DMS79 (cell line): ENCODE measurements around the gene ACTR6.
A peak's percentile ranks its signal among the peaks of the same experiment; 100 is the strongest.
"Not testable (repeated sequence)": the region's sequence is repeated elsewhere in the genome, so short reads cannot be mapped to it uniquely, and the experiment has no call there.

Experiments used
- DNase-seq: peaks from one replicate; lab custom pipeline; 2025; lab: John Stamatoyannopoulos, UW

The ACTR6 gene

DNA sequence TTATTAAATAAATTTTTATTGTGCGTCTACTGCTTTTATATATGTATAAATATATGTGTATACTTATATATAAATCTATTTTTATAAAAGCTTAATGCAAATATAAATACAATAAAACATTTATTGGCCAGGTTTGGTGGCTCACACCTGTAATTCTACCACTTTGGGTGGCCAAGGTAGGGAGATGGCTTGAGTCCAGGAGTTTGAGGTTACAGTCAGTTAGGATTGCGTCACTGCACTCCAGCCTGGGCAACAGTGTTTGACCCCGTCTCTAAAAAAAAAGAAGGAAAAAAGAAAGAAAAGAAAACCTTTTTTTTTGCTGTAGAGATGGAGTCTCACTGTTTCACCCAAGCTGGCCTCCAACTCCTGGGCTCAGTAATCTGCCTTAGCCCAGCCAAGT, 20.9 kb downstream of the ACTR6 start:
- no peak for DNase-seq

DNA sequence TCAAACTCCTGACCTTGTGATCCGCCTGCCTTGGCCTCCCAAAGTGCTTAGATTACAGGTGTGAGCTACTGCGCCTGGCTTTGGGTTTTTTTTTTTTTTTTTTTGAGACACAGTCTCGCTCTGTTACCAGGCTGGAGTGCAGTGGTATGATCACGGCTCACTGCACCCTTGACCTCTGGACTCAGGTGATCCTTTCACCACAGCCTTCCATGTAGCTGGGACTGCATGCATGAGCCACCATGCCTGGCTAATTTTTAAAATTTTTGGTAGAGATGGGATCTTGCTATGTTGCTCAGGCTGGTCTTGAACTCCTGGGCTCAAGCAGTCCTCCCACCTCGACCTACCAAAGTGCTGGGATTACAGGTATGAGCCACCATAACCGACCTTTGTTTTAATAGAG, 21.6 kb downstream of the ACTR6 start:
- not testable (repeated sequence) for DNase-seq

DNA sequence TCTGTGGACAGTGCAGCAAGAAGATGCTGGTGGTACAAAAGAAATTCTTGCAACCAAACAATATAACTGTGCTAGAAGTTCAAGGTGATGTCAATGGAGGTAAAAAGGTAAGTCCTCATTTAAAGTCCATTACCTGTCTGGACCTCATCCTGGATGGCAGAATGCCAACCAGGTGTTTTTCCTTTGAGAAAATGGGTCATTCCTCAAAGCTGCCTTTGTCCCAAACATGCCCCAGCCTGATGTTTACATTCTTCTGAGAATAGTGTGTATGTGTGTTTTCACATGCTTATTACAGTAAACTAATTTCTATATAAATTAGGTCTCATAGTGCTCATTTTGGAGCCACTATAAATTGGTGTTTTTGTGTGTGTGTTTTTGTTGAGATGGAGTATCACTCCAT, 24.9 kb downstream of the ACTR6 start:
- no peak for DNase-seq

DNA sequence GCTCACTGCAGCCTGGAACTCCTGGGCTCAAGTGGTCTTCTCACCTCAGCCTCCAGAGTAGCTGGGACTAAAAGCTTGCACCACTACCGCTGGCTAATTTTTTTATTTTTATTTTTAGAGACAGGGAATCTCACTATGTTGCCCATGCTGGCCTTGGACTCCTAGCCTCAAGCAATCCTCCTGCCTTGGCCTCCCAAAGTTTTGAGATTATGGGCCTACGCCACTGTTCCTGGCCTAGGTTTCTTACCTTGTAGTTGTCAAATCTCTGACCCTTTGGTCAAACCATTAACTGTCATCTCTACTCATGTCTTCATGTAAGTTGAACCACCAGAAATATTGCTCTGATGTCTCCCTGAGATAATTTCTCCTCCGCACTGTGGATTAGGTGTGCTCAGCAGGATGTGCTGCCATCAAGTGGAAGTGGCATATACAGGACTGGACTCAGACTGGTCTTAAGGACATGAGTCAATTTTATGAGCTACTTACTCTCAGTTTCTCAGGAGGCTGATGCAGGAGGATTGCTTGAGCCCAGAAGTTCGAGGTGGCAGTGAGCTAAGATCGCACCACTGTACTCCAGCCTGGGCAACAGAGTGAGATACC, 28.5 kb downstream of the ACTR6 start:
- no peak for DNase-seq

DNA sequence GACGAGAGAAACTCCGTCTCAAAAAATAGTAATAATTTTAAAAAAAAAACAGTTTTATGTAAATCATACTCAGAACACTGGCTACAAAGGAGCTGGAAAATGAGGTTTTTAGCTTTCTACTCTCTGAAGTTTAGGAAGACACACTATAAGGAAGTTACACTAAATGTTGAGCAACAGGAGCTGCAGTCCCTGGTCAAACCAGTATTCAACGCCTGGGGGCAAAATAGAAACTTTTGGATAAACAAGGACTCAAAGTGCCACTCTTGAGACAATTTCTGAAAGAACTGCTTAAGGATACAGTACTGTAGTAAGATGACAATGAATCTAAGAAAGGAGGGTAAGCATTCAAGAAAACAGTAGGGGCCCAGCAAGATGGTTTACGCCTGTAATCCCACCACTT, 29.3 kb downstream of the ACTR6 start:
- no peak for DNase-seq

DNA sequence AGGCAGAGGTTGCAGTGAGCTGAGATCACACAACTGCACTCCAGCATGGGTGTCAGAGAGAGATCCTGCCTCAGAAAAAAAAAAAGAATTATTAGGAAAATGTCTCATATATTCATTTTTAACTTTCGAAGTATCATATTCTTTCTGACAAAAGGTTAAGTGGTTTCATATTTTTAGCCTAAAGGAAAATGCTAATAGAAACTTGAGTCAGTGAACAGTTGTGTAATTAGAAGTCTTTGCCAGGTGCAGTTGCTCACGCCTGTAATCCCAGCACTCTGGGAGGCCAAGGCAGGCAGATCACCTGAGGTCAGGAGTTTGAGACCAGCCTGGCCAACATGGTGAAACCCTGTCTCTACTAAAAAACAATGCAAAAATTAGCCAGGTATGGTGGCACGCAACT, 31.3 kb downstream of the ACTR6 start:
- DNase-seq, result not testable (repeated sequence)

DNA sequence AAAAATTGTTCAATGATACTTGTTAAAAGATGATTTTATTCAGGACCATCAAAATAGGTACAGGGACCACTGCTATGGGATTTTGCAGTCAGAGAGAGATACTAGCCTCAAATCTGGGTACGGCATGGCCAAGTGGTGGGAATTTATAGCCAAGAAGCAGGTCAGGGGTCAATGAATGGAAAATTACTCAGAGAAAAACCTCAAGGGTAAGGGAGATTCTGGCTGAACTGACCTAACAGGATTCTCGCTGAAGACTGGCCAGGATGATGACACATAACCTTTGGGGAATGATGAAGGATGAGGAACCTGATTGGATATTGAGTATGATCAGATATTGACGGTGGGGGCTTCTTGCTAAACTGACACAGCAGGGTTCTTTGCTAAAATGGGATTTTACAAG, 33.6 kb downstream of the ACTR6 start:
- no peak for DNase-seq

DNA sequence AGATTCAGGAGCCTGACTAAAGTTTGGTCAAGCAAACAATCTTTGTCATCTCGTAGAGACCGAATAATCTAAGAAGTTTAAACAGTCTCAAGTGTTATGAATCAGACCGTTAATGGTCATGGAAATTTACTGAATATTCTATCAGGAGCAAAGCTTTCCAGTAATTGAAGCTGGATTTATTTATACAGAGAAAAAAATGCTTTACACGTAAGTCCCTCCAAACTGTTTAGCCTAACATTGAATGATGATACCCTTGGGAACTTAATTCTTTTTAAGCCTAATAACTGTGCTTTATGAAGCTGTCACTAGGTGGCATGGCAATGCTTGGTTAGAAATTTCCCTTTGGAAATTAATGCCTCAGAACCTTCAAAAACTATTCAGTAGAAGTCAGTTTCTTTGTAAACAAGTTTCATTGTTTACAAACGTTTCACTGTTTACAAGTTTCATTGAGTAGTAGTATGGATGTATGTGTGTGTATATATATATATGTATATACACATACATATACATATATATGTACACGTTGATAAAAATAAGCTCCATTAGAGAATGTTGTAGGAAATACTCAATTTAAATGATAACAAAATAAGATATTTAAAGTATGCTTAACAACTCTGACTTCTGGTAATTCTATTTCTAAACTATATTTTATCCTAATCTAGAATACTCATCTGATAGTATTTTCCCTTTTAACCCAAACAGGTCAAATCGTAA, 34.1 kb downstream of the ACTR6 start:
- peak; percentile 10 for DNase-seq

DNA sequence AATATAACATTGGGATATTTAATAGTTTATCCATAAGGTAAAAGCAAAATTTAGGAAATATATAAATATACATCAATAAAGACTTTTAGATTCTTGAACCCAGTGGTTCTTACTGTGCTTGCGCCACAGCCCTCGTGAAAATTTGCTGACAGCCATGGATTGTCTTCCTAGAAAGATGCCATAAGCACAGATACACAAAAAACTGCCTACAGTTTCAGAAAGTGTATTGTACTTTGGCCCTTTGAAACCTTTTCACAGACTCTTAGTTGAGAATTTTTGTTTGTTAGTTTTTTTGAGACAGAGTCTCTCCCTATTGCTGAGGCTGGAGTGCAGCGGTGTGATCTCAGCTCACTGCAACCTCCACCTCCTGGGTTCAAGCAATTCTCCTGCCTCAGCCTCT, 38.2 kb downstream of the ACTR6 start:
- no peak for DNase-seq

DNA sequence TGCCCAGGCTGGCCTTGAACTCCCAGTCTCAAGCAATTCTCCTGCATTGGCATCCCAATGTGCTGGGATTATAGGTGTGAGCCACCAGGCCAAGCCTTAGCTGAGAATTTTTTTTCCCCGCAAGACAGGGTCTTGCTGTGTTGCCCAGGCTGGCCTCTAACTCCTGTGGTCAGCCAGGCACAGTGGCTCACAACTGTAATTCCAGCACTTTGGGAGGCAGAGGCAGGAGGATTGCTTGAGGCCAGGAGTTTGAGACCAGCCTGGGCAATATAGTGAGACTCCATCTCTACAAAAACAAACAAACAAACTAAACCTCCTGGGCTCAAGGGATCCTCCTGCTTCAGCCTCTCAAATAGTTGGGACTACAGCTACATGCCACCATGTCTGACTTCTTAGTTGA, 39.0 kb downstream of the ACTR6 start:
- no peak for DNase-seq

DNA sequence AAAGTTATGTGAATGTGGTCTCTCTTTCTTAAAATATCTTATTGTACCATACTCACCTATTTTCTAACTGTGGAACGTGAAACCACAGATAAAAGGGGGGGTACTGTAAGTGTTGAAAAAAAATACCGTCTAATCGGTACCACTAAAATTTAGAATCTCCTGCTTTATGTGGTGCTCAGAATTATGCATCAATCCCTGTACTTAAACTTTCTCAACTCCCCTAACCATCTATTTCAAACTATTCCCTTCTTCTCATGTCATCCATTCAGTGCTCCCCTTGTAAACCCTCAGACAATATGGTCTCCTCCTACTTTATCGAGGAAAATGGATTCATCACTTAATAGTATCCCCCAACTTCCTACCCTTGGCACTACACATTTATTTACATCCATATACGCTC, 42.5 kb downstream of the ACTR6 start:
- no peak for DNase-seq

DNA sequence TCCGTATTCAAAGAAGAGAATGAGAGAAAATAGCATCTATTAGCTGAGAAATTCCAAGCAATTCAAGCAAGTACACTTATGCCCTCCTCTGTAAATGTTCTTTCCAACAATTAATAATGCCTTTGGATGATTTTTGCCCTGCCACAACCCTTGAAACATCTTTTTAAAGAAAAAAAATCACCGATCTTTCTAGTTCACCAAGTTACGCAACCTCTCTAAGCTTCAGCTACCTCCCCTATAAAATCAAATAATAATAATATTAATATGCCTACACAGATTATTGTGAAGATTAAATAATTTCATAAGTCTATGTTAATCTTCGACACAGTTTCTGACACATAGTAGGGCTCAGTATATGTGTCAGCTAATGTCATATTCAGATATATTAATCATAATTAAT, 47.1 kb downstream of the ACTR6 start:
- DNase-seq, result no peak

DNA sequence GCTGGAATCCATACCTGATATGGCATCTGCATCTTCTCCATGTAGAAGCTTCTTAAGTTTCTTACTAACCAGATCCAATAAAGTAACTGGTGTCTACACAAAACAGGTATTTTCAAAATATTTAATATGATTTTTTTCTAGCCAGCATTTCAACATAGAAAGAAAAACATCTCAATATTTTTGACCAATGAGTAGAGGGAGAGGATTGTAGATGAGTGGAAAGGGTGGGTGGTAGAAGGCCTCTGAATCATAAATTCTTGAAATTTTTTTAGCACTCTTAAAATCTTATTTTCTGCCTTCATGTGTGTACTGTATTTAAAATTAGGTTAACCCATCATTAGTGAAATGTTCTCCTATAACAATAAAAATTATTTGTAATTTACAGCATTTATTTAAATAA, 48.3 kb downstream of the ACTR6 start:
- DNase-seq, result no peak

DNA sequence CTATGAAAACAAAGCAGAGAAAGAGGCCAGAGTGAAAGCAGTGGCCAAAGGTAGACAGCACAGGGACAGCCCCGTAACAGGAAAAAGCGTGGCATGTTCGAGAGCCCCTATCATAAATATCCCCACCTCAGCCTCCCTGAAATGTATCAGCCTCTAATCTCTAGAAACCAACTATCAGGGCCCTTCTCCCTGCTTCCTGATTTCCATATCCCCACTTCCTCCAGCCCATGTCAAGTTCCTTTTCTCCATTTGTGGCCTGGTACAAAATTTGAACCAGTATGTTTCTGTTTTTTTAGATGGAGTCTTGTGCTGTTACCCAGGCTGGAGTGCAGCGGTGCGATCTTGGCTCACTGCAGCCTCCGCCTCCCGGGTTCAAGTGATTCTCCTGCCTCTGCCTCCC, 49.3 kb downstream of the ACTR6 start:
- no peak for DNase-seq

DNA sequence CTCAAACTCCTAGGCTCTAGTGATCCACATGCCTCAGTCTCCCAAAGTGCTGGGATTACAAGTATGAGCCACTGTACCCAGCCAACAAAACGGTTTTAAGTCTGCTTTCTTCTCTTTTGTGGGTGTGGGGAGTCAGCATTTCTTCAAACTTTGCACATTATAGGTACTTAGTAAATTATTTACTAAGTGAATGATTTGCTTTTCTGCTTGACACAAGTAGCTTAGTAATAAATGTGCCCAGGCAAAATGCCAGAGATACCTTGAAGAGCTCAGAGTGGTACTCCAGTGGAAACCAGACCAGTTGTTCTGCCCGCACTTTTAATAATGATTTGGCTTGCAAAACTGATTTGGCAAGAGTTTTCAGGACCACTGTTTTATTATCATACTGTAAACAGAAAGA, 51.3 kb downstream of the ACTR6 start:
- DNase-seq, result peak; percentile 94

DNA sequence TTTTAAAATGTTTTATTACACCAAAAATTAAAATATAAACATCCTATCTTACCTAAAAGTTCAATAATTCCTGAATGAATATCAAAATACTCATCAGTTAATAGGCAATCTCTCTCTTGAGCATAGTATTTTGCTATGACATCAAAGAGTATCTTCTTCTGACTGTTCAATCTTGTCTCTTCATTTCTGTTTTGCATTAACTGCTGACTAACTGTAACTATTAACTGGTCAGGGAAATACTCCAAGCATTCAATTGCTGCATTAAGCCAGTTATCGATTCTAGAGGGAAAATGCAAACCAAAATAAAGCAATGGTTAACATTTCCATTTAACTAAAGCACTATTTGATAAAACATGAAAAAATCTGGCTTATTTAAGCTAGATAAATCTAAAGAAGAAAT, 52.8 kb downstream of the ACTR6 start:
- DNase-seq, result no peak

DNA sequence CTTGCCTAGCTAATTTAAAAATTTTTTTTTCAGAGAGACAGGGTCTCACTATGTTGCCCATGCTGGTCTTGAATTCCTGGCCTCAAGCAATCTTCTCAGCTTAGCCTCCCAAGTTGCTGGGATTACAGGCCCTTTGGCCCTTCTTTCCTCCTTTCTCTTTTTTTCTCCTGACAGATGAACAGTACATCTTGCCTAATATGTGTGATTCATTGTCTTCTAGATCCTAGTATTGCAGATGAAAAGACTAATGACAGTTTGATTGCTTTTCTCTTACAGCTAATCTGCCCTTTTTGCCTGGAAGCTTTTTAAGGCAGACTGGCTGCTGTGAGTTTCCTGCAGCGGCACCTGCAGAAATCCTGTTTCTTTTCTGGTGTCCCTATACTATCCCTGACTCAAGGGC, 54.3 kb downstream of the ACTR6 start:
- no peak for DNase-seq

DNA sequence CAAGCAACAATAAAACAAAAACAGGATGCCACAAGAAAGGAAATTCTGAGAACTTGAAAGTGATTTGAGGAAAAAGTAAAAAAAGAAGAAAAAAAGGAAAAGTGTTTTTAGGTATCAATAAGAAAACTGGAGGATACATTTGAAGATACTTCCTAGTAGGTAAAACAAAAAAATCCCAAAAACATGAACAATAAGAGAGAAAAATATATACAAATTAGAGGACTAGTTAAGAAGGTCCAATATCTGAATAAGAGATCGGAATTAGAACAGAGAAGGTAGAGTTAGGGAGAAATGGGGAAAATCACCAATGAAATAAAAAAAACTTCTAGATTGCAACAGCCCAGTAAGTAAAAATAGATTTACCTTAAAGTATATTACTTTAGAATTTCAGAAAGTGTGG, 57.5 kb downstream of the ACTR6 start:
- no peak for DNase-seq

DNA sequence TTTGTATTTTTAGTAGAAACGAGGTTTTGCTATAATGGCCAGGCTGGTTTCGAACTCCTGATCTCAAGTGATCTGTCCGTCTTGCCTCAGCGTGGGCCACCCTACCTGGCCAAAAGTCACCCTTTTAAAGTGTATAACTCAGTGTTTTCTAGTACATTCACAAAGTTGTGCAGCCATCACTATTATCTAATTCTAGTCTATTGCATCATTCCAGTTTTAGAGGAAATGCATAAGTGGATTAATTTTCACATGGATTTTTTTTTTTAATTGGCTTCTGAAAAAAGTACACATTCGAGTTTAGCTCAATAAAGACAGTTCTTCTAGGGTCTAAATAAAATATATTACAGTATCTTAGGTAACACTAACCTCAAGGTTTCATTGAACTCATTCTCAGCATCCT, 62.5 kb downstream of the ACTR6 start:
- DNase-seq, result no peak

DNA sequence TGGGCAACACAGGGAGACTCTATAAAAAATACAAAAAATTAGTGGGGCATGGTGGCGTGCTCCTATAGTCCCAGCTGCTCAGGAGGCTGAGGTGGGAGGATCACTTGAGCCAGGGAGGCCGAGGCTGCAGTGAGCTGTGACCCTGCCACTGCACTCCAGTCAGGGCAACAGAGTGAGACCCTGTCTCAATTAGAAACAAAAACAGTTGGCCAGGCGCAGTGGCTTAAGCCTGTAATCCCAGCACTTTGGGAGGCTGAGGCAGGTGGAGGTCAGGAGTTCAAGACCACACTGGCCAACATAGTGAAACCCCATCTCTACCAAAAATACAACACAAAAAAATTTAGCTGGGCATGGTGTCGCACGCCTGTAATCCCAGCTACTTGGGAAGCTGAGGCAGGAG, 64.5 kb downstream of the ACTR6 start:
- DNase-seq, result not testable (repeated sequence)

DNA sequence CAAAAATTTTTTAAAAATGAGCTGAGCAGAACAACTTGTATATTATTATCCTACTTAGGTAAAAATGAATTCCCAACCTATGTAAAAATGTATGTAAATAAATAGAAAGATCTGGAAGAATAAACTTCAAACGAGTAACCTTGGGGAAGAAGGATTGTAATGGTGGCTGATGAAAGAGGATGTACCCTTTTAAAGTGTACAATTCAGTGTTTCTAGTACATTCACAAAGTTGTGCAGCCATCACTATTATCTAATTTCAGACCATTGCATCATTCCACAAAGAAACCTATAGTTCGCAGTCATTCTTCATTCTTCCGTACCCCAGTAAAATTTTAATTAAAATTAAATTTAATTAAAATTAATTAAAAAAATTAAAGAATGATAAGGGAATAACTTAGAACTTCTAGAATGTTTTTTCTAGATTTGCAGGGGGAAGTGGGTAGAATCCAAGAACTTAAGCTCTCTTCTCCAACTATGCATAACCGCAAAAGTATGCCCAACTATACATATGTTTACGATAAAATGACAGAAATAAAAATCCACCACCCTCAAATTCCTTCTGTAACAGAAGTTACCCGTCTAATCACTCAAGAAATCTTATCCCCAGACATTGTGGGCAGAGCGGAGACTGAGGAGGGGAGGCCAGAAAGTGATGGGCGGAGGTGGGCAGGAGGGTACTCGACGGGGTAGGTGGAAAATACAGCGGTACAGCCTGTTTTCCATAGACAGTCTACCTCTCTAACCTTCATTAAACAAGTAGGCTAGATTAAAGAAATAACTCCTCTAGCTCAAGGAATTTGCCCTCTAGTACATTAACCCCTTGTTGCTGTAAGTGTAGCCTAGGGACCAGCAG, 65.3 kb downstream of the ACTR6 start:
- DNase-seq, result no peak

DNA sequence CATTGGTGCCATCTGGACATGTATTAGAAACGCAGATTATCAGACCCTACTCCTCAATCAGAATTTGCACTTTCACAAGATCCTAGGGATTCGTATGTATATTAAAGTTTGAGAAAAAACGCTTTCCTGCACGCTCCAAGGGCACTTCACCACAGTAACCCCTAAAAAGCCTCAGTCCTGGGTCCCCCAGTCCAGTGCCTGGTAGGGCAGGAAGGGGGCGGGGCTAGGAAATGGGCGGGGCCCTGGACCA, 65.9 kb downstream of the ACTR6 start:
- DNase-seq, result no peak

DNA sequence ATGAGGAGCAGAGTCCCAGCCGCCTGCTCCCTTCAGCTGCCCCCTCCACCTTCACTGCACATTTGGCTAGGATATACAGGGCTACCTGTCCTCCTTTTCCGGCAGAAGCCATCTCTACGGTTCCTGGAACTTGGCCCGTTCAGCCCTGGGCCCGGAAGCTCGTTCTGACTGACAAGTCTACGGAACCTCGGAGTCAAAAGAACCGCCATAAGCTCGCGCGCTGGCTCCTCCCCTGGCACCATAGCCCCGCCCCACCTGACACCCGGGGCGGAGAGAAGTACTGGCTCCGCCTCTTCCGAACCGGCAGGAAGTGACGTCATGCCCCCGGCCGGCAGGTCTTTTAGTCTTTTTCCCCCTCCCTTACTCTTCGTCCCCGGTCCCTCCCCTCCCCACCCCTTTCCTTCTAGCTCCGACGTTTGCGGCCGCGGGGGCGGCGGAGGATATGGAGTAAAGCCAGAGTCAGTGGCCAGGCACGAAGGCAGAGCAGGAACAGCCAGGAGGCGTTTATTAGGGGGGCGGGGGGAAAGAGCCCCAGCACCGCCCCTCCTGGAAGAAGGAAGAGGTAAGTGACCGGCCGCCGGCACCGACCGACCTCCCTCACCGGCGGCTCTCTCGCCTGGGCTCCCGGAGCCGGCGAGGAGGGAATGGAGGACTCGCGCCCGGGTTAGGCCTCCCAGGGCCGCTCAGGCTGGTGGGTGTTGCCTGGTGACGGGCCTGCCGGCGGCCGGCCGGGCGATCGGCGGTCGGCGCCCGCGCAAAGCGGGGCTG, 66.4 kb downstream of the ACTR6 start, which contains the start of the genes DEPDC4 and SCYL2:
Gene DEPDC4, minus strand, starts transcription at position 245 of the 768 bp plus-strand sequence. Its CDS starts 3 bp downstream, at position 242.
Gene SCYL2, plus strand, starts transcription at position 343 of the 768 bp plus-strand sequence. CDS start 15,794 bp downstream, outside the sequence.
- peak; percentile 91 for DNase-seq
